ENCODE data around the gene CHTOP. TPM values are rescaled to one million over a fixed set of nuclear protein-coding genes. Genes with fewer than 3 reads are reported as not detected.

The CHTOP gene
- total and polyA plus RNA-seq, 2 of the 8 experiments (the other 6 are each of a cell fraction or from before 2014, with no cell fraction given), result 84.6 to 104 TPM

DNA sequence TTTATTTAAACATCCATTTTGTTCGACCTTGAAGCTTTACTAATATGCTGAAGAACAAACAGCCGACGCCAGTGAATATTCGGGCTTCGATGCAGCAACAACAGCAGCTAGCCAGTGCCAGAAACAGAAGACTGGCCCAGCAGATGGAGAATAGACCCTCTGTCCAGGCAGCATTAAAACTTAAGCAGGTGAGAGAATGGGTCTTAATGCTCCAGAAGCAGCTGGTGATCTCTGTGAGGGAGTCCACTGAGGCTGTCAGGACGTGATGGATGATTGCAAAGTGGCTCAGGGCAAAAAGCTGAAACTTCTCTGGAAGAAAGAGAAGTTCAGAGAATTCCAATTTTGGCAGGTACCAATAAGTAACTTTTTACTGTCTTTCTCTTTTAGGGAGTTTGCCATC, 4.4 kb downstream of the CHTOP start:
- H3K9ac ChIP-seq (replicated peaks in 1 of 4; ENCODE audit: extremely low read depth in 1 of 4, low read depth in 3 of 4, low read length in 3 of 4), result no peak overlapping the region
- CTCF ChIA-PET (ENCODE audit: partially characterized antibody), result interaction anchor here (0.6 to 5.4 kb wide), 12 partner anchors 10 to 159 kb away, joined by 3 to 28 read pairs (median 3); partner anchors contain the start of genes S100A1 and S100A13
- TF ChIP-seq CBX8 (IDR thresholded peaks at IDR 0.05; ENCODE audit: borderline replicate concordance, low read depth, low read length) (no peak), HDAC2 (IDR thresholded peaks at IDR 0.05; ENCODE audit: borderline replicate concordance in 1 of 2, low read depth in 2 of 2, low read length in 2 of 2) (no peak), RBBP5 (IDR thresholded peaks at IDR 0.05; ENCODE audit: borderline replicate concordance, low read depth, low read length) (no peak), TBP (IDR thresholded peaks at IDR 0.05; ENCODE audit: low read depth, low read length) (no peak), KDM4A (IDR thresholded peaks at IDR 0.05; ENCODE audit: low read depth, low read length, severe bottlenecking) (no peak), SRF (IDR thresholded peaks at IDR 0.05; ENCODE audit: low read depth, low read length) (no peak), SP1 (IDR thresholded peaks at IDR 0.05; ENCODE audit: low read depth, low read length) (no peak)
- no peak overlapping the region for H2AFZ ChIP-seq (ENCODE audit: low read length)
- no peak overlapping the region for H3K4me3 ChIP-seq (ENCODE audit: extremely low read depth in 1 of 4, insufficient read depth in 2 of 4, low read depth in 3 of 4, low read length in 4 of 4)
- peaks cover 50 to 74% (median 67%) of the 10 kb centered on the region in 4 experiments for H3K36me3 ChIP-seq (ENCODE audit: control insufficient read depth in 2 of 4, insufficient read depth in 4 of 4, low read length in 3 of 4)
- no peak overlapping the region for H2BK12ac ChIP-seq (ENCODE audit: low read depth, low read length)
- 85% methylated on average over 6 of the region's 6 CpGs; no CpG with 5 or more reads in 1 of the 2 experiments for WGBS, 2 experiments (ENCODE audit: extremely low coverage in 1 of 2, insufficient coverage in 1 of 2, insufficient read length in 1 of 2, insufficient replicate concordance in 2 of 2, low coverage in 1 of 2, low lambda C conversion rate in 2 of 2, missing lambda C conversion rate in 1 of 2)
- no peak overlapping the region for H4K91ac ChIP-seq (replicated peaks; ENCODE audit: insufficient read length, low read length)
- no peak overlapping the region for H3K4me2 ChIP-seq (ENCODE audit: insufficient read depth in 1 of 2, low read depth in 2 of 2, low read length in 2 of 2)
- no peaks in the 10 kb centered on the region for H3K79me1 ChIP-seq (ENCODE audit: low read depth, low read length)
- no peak overlapping the region for H2BK5ac ChIP-seq (ENCODE audit: low read depth, low read length)
- no peak overlapping the region for H3K23ac ChIP-seq (ENCODE audit: insufficient read length)
- H3K4me1 ChIP-seq (replicated peaks in 1 of 4; ENCODE audit: control insufficient read depth in 3 of 4, insufficient read depth in 4 of 4, low read length in 3 of 4), result peaks cover 0 to 3% (median 3%) of the 10 kb centered on the region in 4 experiments; a peak in 5 of 7 replicates
- H2AK5ac ChIP-seq (ENCODE audit: low read depth, low read length), result no peak overlapping the region
- H3K18ac ChIP-seq (ENCODE audit: extremely low read depth, low read length), result no peak overlapping the region
- no peaks in the 10 kb centered on the region for H3K27me3 ChIP-seq (replicated peaks in 1 of 4; ENCODE audit: control insufficient read depth in 3 of 4, extremely low read depth in 1 of 4, insufficient read depth in 3 of 4, low read length in 3 of 4)
- H2BK120ac ChIP-seq (replicated peaks; ENCODE audit: low read depth, low read length), result no peak overlapping the region
- H3K27ac ChIP-seq (ENCODE audit: low read depth, low read length), result no peak overlapping the region
- FAIRE-seq (no peak), DNase-seq (ENCODE audit: low read depth in 1 of 2, low spot score in 2 of 2) (no peak)
- no peak overlapping the region for H4K5ac ChIP-seq (ENCODE audit: insufficient read length, low read depth, low read length)
- no peaks in the 10 kb centered on the region for H3K9me3 ChIP-seq (ENCODE audit: insufficient read depth in 2 of 2, low read depth in 1 of 2, low read length in 1 of 2)
- H3K56ac ChIP-seq (replicated peaks; ENCODE audit: insufficient read length, low read depth, low read length), result no peak overlapping the region
- POLR2A ChIA-PET (ENCODE audit: partially characterized antibody), result interaction anchor here (0.9 to 16.2 kb wide), 6 partner anchors 8 to 138 kb away, joined by 3 to 343 read pairs (median 18); partner anchors contain the start of genes ILF2, S100A1, S100A13 and S100A16
- no peak overlapping the region for H3K4ac ChIP-seq (replicated peaks; ENCODE audit: insufficient read length, low read depth, low read length)
- H3K14ac ChIP-seq (ENCODE audit: insufficient read length), result no peak overlapping the region
- H2BK20ac ChIP-seq (ENCODE audit: low read length), result no peak overlapping the region
- peaks cover 4 to 6% of the 10 kb centered on the region in 2 experiments for H4K20me1 ChIP-seq (replicated peaks in 1 of 2; ENCODE audit: control insufficient read depth in 1 of 2, insufficient read depth in 2 of 2, low read length in 2 of 2)
- H2BK15ac ChIP-seq (ENCODE audit: low read length), result no peak overlapping the region
- no peaks in the 10 kb centered on the region for H3K23me2 ChIP-seq (ENCODE audit: low read depth, low read length)
- peak overlapping the region; percentile 18; the same call in 1 of the 2 replicates for H4K8ac ChIP-seq (ENCODE audit: extremely low read depth, insufficient read depth, low read length)
- H3K79me2 ChIP-seq (ENCODE audit: control insufficient read depth in 1 of 2, insufficient read depth in 2 of 2, low read length in 2 of 2), result peaks cover 0 to 47% of the 10 kb centered on the region in 2 experiments; a peak in 3 of 4 replicates
